GM23338 (cell line): ENCODE results near the gene CEP55. TPM values are rescaled to one million over a fixed set of nuclear protein-coding genes. Genes with fewer than 3 reads are reported as not detected.

Experiments
- ATAC-seq: fragments of 200-7000 bp; cut with Tn5 transposase; 3 replicates; pipeline ENCODE4 v1.9.1; 2020
- DNase-seq: peaks from one replicate; pipeline ENCODE4 v3.0.0-alpha.2; 2015; ENCODE audit warnings: low spot score
- H2AFZ ChIP-seq: fragments of 200-600 bp; sonication (generic); 2 replicates; pipeline ENCODE4 v1.8.0; 2016; ENCODE audit warnings: antibody characterized with exemption, mild to moderate bottlenecking, moderate library complexity
- H3F3A ChIP-seq: fragments of 200-600 bp; sonication (generic); replicated peaks from 2 replicates; pipeline ENCODE4 v1.8.0; 2017; ENCODE audit warnings: antibody characterized with exemption, mixed run types, low read depth
- H3K27ac ChIP-seq: fragments of 200-600 bp; sonication (generic); 2 replicates; pipeline ENCODE4 v1.6.1; 2016; ENCODE audit warnings: low read depth
- H3K27me3 ChIP-seq: fragments of 200-600 bp; sonication (generic); 2 replicates; pipeline ENCODE4 v1.8.0; 2016; ENCODE audit warnings: mild to moderate bottlenecking, mixed run types, moderate library complexity; ENCODE audit not compliant: insufficient read depth
- H3K36me3 ChIP-seq: fragments of 200-600 bp; sonication (generic); 2 replicates; pipeline ENCODE4 v1.8.0; 2016; ENCODE audit warnings: mild to moderate bottlenecking; ENCODE audit not compliant: insufficient read depth
- H3K4me1 ChIP-seq: fragments of 200-600 bp; sonication (generic); 2 replicates; pipeline ENCODE4 v1.8.0; 2016; ENCODE audit warnings: mild to moderate bottlenecking, moderate library complexity; ENCODE audit not compliant: insufficient read depth
- H3K4me2 ChIP-seq: fragments of 200-600 bp; sonication (generic); 2 replicates; pipeline ENCODE4 v1.7.1; 2017; ENCODE audit warnings: mixed run types
- H3K4me3 ChIP-seq: fragments of 200-600 bp; sonication (generic); 2 replicates; pipeline ENCODE4 v1.6.1; 2016; ENCODE audit warnings: mixed run types
- H3K79me2 ChIP-seq: fragments of 200-600 bp; sonication (generic); replicated peaks from 2 replicates; pipeline ENCODE4 v1.8.0; 2017; ENCODE audit warnings: mild to moderate bottlenecking; ENCODE audit not compliant: insufficient read depth
- H3K9me2 ChIP-seq: fragments of 200-600 bp; sonication (generic); 2 replicates; pipeline ENCODE4 v1.8.0; 2017; ENCODE audit not compliant: insufficient read depth
- H4K20me1 ChIP-seq: fragments of 200-600 bp; sonication (generic); replicated peaks from 2 replicates; pipeline ENCODE4 v1.8.0; 2017; ENCODE audit warnings: mild to moderate bottlenecking; ENCODE audit not compliant: insufficient read depth
- H3K27ac Mint-ChIP-seq: 2 replicates; pipeline ENCODE4 v1.8.0; 2020; ENCODE audit warnings: inconsistent platforms, mild to moderate bottlenecking, moderate library complexity, mixed read lengths
- H3K27me3 Mint-ChIP-seq: 3 replicates; pipeline ENCODE4 v1.8.0; 2022; ENCODE audit warnings: low read depth, mild to moderate bottlenecking, moderate library complexity, mixed read lengths, inconsistent platforms; ENCODE audit not compliant: insufficient read depth, poor library complexity
- H3K36me3 Mint-ChIP-seq: 3 replicates; pipeline ENCODE4 v1.8.0; 2021; ENCODE audit warnings: low read depth, mild to moderate bottlenecking, inconsistent platforms, moderate library complexity, mixed read lengths
- H3K4me1 Mint-ChIP-seq: 3 replicates; pipeline ENCODE4 v1.8.0; 2020; ENCODE audit warnings: mild to moderate bottlenecking, inconsistent platforms, mixed read lengths
- H3K4me3 Mint-ChIP-seq: 3 replicates; pipeline ENCODE4 v1.8.0; 2021; ENCODE audit warnings: moderate library complexity, mild to moderate bottlenecking, inconsistent platforms, mixed read lengths
- H3K9me3 Mint-ChIP-seq: 3 replicates; pipeline ENCODE4 v1.8.0; 2020; ENCODE audit warnings: moderate library complexity, mild to moderate bottlenecking, inconsistent platforms, mixed read lengths
- EZH2 ChIP-seq: fragments of 200-600 bp; sonication (generic); IDR thresholded peaks from one replicate; pipeline ENCODE4 v1.8.0; 2017; ENCODE audit warnings: antibody characterized with exemption, mild to moderate bottlenecking, low read depth; ENCODE audit not compliant: unreplicated experiment
- POLR2AphosphoS5 ChIP-seq: IDR thresholded peaks from 2 replicates; pipeline ENCODE4 v1.6.1; 2016; ENCODE audit warnings: antibody characterized with exemption, low read depth
- STAT1 ChIP-seq: IDR thresholded peaks from one replicate; pipeline ENCODE4 v1.6.1; 2016; ENCODE audit warnings: antibody characterized with exemption; ENCODE audit not compliant: unreplicated experiment
- polyA plus RNA-seq: library from polyadenylated mRNA; unstranded; fragments of >200 nt; fragmentation: Nextera tagmentation; extraction: Ambion mirVana; gene quantifications from 2 replicates; pipeline ENCODE4 v1.2.1, GENCODE V29; 2016
- total RNA-seq: library from RNA; depleted of rRNA; stranded (reverse); fragments of >200 nt; shearing (Covaris generic); gene quantifications from 2 replicates; pipeline ENCODE4 v1.2.3, GENCODE V29; 2014
- TF ChIP-seq, protein P1 (sequence below): fragments of 250-450 bp; sonication (Bioruptor Pico); IDR thresholded peaks from 2 replicates; pipeline ENCODE4 v1.5.0; 2020; ENCODE audit warnings: mild to moderate bottlenecking, moderate library complexity
- TF ChIP-seq, protein P2 (sequence below): IDR thresholded peaks from one replicate; pipeline ENCODE4 v1.6.1; 2018; ENCODE audit warnings: antibody characterized with exemption; ENCODE audit not compliant: unreplicated experiment
- TF ChIP-seq, protein P3 (sequence below): IDR thresholded peaks from 2 replicates; pipeline ENCODE4 v1.6.1; 2016; ENCODE audit warnings: antibody characterized with exemption

CEP55 gene
- total and polyA plus RNA-seq, 2 experiments from 2014 or later, result 12.4 to 22.4 TPM

DNA sequence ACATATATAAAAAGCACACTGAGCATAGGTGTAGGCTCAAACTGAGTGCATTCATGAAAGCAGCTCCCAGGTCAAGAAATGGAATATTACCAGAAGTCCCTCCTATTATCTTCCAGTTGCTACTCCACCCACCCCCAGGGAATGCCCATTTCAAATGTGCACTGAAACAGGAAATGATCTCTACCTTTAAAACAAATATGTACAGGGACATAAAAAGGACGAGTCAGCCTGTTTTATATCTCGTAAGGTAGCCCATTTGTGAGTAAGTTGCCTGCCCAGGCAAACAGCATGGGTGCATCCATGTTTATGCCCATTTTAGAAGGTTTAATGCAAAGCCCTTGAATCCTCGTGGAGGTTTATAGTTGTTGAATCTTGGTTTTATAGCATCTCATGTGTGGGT is 80.5 kb downstream of the CEP55 start (continued):
- TF ChIP-seq, protein P1, sequence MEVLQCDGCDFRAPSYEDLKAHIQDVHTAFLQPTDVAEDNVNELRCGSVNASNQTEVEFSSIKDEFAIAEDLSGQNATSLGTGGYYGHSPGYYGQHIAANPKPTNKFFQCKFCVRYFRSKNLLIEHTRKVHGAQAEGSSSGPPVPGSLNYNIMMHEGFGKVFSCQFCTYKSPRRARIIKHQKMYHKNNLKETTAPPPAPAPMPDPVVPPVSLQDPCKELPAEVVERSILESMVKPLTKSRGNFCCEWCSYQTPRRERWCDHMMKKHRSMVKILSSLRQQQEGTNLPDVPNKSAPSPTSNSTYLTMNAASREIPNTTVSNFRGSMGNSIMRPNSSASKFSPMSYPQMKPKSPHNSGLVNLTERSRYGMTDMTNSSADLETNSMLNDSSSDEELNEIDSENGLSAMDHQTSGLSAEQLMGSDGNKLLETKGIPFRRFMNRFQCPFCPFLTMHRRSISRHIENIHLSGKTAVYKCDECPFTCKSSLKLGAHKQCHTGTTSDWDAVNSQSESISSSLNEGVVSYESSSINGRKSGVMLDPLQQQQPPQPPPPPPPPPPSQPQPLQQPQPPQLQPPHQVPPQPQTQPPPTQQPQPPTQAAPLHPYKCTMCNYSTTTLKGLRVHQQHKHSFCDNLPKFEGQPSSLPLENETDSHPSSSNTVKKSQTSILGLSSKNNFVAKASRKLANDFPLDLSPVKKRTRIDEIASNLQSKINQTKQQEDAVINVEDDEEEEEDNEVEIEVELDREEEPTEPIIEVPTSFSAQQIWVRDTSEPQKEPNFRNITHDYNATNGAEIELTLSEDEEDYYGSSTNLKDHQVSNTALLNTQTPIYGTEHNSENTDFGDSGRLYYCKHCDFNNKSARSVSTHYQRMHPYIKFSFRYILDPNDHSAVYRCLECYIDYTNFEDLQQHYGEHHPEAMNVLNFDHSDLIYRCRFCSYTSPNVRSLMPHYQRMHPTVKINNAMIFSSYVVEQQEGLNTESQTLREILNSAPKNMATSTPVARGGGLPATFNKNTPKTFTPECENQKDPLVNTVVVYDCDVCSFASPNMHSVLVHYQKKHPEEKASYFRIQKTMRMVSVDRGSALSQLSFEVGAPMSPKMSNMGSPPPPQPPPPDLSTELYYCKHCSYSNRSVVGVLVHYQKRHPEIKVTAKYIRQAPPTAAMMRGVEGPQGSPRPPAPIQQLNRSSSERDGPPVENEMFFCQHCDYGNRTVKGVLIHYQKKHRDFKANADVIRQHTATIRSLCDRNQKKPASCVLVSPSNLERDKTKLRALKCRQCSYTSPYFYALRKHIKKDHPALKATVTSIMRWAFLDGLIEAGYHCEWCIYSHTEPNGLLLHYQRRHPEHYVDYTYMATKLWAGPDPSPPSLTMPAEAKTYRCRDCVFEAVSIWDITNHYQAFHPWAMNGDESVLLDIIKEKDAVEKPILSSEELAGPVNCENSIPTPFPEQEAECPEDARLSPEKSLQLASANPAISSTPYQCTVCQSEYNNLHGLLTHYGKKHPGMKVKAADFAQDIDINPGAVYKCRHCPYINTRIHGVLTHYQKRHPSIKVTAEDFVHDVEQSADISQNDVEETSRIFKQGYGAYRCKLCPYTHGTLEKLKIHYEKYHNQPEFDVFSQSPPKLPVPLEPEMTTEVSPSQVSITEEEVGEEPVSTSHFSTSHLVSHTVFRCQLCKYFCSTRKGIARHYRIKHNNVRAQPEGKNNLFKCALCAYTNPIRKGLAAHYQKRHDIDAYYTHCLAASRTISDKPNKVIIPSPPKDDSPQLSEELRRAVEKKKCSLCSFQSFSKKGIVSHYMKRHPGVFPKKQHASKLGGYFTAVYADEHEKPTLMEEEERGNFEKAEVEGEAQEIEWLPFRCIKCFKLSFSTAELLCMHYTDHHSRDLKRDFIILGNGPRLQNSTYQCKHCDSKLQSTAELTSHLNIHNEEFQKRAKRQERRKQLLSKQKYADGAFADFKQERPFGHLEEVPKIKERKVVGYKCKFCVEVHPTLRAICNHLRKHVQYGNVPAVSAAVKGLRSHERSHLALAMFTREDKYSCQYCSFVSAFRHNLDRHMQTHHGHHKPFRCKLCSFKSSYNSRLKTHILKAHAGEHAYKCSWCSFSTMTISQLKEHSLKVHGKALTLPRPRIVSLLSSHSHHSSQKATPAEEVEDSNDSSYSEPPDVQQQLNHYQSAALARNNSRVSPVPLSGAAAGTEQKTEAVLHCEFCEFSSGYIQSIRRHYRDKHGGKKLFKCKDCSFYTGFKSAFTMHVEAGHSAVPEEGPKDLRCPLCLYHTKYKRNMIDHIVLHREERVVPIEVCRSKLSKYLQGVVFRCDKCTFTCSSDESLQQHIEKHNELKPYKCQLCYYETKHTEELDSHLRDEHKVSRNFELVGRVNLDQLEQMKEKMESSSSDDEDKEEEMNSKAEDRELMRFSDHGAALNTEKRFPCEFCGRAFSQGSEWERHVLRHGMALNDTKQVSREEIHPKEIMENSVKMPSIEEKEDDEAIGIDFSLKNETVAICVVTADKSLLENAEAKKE (CRISPR knock-in tag), result no peak
- TF ChIP-seq EZH2, result no peak
- TF ChIP-seq STAT1, result no peak

DNA sequence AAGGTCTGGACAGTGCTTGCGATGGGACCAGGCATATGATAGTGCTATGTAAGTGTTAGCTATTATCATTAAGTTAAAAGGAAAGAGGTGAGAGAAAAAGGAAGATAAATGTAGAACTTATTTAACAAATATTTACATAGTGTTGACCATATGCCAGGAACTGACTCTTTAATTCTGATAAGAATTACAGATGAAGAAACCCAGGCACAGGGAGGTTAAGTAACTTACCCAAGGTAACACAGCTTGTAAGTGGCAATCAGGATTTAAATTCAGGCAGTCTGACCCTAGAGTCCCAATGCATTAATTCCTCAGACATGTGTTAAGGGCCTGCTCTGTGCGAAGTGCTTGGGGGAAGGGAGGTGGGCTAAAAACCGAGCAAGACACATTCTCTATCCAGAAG is 81.2 kb downstream of the CEP55 start:
- no peak overlapping the region for H3K27ac Mint-ChIP-seq
- Histone ChIP-seq H3K27ac (no peak overlapping the region), H3K36me3 (no peaks in the 10 kb centered on the region), H3K9me2 (no peaks in the 10 kb centered on the region), H3K4me1 (no peaks in the 10 kb centered on the region), H2AFZ (no peak overlapping the region), H3F3A (no peaks in the 10 kb centered on the region), H3K4me2 (no peak overlapping the region), H3K79me2 (no peaks in the 10 kb centered on the region), H3K4me3 (no peak overlapping the region), H3K27me3 (peaks cover 3% of the 10 kb centered on the region; the same call in 1 of the 2 replicates), H4K20me1 (no peaks in the 10 kb centered on the region)
- DNase-seq (no peak), ATAC-seq (no peak)
- no peaks in the 10 kb centered on the region for H3K9me3 Mint-ChIP-seq
- H3K36me3 Mint-ChIP-seq, result no peaks in the 10 kb centered on the region
- H3K4me1 Mint-ChIP-seq, result no peaks in the 10 kb centered on the region
- no peak overlapping the region for H3K4me3 Mint-ChIP-seq
- peaks cover 1% of the 10 kb centered on the region for H3K27me3 Mint-ChIP-seq
- TF ChIP-seq, protein P2, sequence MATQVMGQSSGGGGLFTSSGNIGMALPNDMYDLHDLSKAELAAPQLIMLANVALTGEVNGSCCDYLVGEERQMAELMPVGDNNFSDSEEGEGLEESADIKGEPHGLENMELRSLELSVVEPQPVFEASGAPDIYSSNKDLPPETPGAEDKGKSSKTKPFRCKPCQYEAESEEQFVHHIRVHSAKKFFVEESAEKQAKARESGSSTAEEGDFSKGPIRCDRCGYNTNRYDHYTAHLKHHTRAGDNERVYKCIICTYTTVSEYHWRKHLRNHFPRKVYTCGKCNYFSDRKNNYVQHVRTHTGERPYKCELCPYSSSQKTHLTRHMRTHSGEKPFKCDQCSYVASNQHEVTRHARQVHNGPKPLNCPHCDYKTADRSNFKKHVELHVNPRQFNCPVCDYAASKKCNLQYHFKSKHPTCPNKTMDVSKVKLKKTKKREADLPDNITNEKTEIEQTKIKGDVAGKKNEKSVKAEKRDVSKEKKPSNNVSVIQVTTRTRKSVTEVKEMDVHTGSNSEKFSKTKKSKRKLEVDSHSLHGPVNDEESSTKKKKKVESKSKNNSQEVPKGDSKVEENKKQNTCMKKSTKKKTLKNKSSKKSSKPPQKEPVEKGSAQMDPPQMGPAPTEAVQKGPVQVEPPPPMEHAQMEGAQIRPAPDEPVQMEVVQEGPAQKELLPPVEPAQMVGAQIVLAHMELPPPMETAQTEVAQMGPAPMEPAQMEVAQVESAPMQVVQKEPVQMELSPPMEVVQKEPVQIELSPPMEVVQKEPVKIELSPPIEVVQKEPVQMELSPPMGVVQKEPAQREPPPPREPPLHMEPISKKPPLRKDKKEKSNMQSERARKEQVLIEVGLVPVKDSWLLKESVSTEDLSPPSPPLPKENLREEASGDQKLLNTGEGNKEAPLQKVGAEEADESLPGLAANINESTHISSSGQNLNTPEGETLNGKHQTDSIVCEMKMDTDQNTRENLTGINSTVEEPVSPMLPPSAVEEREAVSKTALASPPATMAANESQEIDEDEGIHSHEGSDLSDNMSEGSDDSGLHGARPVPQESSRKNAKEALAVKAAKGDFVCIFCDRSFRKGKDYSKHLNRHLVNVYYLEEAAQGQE, result no peak
- TF ChIP-seq POLR2AphosphoS5 (no peak), EZH2 (no peak)
- TF ChIP-seq, protein P3, sequence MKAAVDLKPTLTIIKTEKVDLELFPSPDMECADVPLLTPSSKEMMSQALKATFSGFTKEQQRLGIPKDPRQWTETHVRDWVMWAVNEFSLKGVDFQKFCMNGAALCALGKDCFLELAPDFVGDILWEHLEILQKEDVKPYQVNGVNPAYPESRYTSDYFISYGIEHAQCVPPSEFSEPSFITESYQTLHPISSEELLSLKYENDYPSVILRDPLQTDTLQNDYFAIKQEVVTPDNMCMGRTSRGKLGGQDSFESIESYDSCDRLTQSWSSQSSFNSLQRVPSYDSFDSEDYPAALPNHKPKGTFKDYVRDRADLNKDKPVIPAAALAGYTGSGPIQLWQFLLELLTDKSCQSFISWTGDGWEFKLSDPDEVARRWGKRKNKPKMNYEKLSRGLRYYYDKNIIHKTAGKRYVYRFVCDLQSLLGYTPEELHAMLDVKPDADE, result no peak
